SU-DHL-6 (cell line): ENCODE results near the gene CEMP1.

Experiments
- H2AFZ ChIP-seq: fragments of 200-600 bp; sonication (generic); 2 replicates; pipeline ENCODE4 v1.6.1; 2014; ENCODE audit warnings: low read depth, mild to moderate bottlenecking, moderate library complexity, mixed read lengths, antibody characterized with exemption, low read length; ENCODE audit not compliant: severe bottlenecking
- H3F3A ChIP-seq: fragments of 200-600 bp; shearing (Covaris generic); 2 replicates; pipeline ENCODE4 v1.6.0; 2016; ENCODE audit warnings: antibody characterized with exemption, mild to moderate bottlenecking; ENCODE audit not compliant: insufficient read depth
- H3K27ac ChIP-seq: fragments of 200-600 bp; sonication (generic); 2 replicates; pipeline ENCODE4 v1.5.1; 2016; ENCODE audit warnings: low read depth, mild to moderate bottlenecking, low read length, moderate library complexity, mixed read lengths
- H3K27me3 ChIP-seq: fragments of 200-600 bp; sonication (generic), shearing (Covaris generic); 2 replicates; pipeline ENCODE4 v1.6.0; 2014; ENCODE audit warnings: mild to moderate bottlenecking, low read length
- H3K36me3 ChIP-seq: fragments of 200-600 bp; sonication (generic); 2 replicates; pipeline ENCODE4 v1.6.1; 2014; ENCODE audit warnings: mild to moderate bottlenecking, low read length, mixed read lengths
- H3K4me2 ChIP-seq: fragments of 300-600, 200-600 bp; shearing (Covaris generic), sonication (generic); 2 replicates; pipeline ENCODE4 v1.6.0; 2014; ENCODE audit warnings: low read length, low read depth, mild to moderate bottlenecking; ENCODE audit not compliant: poor library complexity, severe bottlenecking
- H3K4me3 ChIP-seq: fragments of 200-600 bp; sonication (generic); 2 replicates; pipeline ENCODE4 v1.5.1; 2014; ENCODE audit warnings: antibody characterized with exemption, low read length, mild to moderate bottlenecking, mixed read lengths; ENCODE audit not compliant: insufficient read depth, poor library complexity, severe bottlenecking
- H3K79me2 ChIP-seq: fragments of 200-600 bp; sonication (generic); 2 replicates; pipeline ENCODE4 v1.6.1; 2014; ENCODE audit warnings: mild to moderate bottlenecking, low read length, moderate library complexity; ENCODE audit not compliant: insufficient read depth
- H3K9ac ChIP-seq: fragments of 200-600 bp; sonication (generic); 2 replicates; pipeline ENCODE4 v1.7.0; 2014; ENCODE audit warnings: mild to moderate bottlenecking, low read length
- H3K9me2 ChIP-seq: fragments of 200-600 bp; sonication (generic); replicated peaks from 2 replicates; pipeline ENCODE4 v1.6.1; 2014; ENCODE audit warnings: low read length; ENCODE audit not compliant: insufficient read depth
- H3K9me3 ChIP-seq: fragments of 200-600 bp; sonication (generic); 2 replicates; pipeline ENCODE4 v1.6.1; 2014; ENCODE audit warnings: low read length, mixed read lengths; ENCODE audit not compliant: insufficient read depth
- H4K20me1 ChIP-seq: fragments of 200-600 bp; sonication (generic); 2 replicates; pipeline ENCODE4 v1.6.1; 2014; ENCODE audit warnings: low read depth, mild to moderate bottlenecking, antibody characterized with exemption, low read length, moderate library complexity, mixed read lengths
- CTCF ChIP-seq: fragments of 200-600 bp; sonication (generic); IDR thresholded peaks from one replicate; pipeline ENCODE4 v1.5.1; 2017; ENCODE audit warnings: antibody characterized with exemption, mild to moderate bottlenecking, low read length, moderate library complexity; ENCODE audit not compliant: insufficient read depth, poor library complexity, severe bottlenecking
- EZH2phosphoT487 ChIP-seq: fragments of 200-600 bp; sonication (generic), shearing (Covaris generic); conservative IDR thresholded peaks from 2 replicates; pipeline ENCODE4 v1.6.1; 2018; ENCODE audit warnings: mild to moderate bottlenecking, antibody characterized with exemption, low read length, moderate library complexity, mixed read lengths

Gene CEMP1

GRCh38 chr16:2484898-2485508 is 46.2 kb downstream of the CEMP1 start:
- no peak overlapping the region for H3K4me3 ChIP-seq
- no peaks in the 10 kb centered on the region for H4K20me1 ChIP-seq
- no peak overlapping the region for H3K27ac ChIP-seq
- no peaks in the 10 kb centered on the region for H3K9me3 ChIP-seq
- no peaks in the 10 kb centered on the region for H3F3A ChIP-seq
- H3K27me3 ChIP-seq: no peaks in the 10 kb centered on the region
- TF ChIP-seq CTCF (no peak), EZH2phosphoT487 (no peak)
- no peaks in the 10 kb centered on the region; the same call in 1 of the 2 replicates for H3K79me2 ChIP-seq
- no peak overlapping the region for H3K9ac ChIP-seq
- H3K4me2 ChIP-seq: no peak overlapping the region
- no peaks in the 10 kb centered on the region for H3K9me2 ChIP-seq
- no peak overlapping the region for H2AFZ ChIP-seq
- no peaks in the 10 kb centered on the region for H3K36me3 ChIP-seq

GRCh38 chr16:2483939-2484897 is 47.0 kb downstream of the CEMP1 start:
- H3K9ac ChIP-seq: no peak overlapping the region
- no peaks in the 10 kb centered on the region for H3K9me2 ChIP-seq
- no peaks in the 10 kb centered on the region for H4K20me1 ChIP-seq
- H3F3A ChIP-seq: no peaks in the 10 kb centered on the region
- TF ChIP-seq CTCF (no peak), EZH2phosphoT487 (no peak)
- H3K27me3 ChIP-seq: no peaks in the 10 kb centered on the region
- no peak overlapping the region for H2AFZ ChIP-seq
- H3K79me2 ChIP-seq: no peaks in the 10 kb centered on the region; the same call in 1 of the 2 replicates
- no peaks in the 10 kb centered on the region for H3K9me3 ChIP-seq
- no peaks in the 10 kb centered on the region for H3K36me3 ChIP-seq
- no peak overlapping the region for H3K4me2 ChIP-seq
- no peak overlapping the region for H3K27ac ChIP-seq
- no peak overlapping the region for H3K4me3 ChIP-seq

GRCh38 chr16:2482708-2483534 is 48.3 kb downstream of the CEMP1 start:
- Histone ChIP-seq H3K79me2 (no peaks in the 10 kb centered on the region; the same call in 1 of the 2 replicates), H3K9me2 (no peaks in the 10 kb centered on the region), H3K27ac (no peak overlapping the region), H3K36me3 (no peaks in the 10 kb centered on the region), H3K4me2 (no peak overlapping the region), H4K20me1 (no peaks in the 10 kb centered on the region), H3K9ac (no peak overlapping the region), H3K4me3 (no peak overlapping the region), H2AFZ (no peak overlapping the region), H3K27me3 (no peaks in the 10 kb centered on the region), H3K9me3 (no peaks in the 10 kb centered on the region), H3F3A (no peaks in the 10 kb centered on the region)
- TF ChIP-seq EZH2phosphoT487: no peak
- TF ChIP-seq CTCF: no peak
